Activated CD8-positive, alpha-beta T cell treated with anti-CD3 and anti-CD28 coated beads for 36 hours (primary cell): ENCODE measurements around the gene MRTFB. TPM values are rescaled to one million over a fixed set of nuclear protein-coding genes. Genes with fewer than 3 reads are reported as not detected.

Experiments used
- ATAC-seq: fragments of 200-7000 bp; cut with Tn5 transposase; one replicate; pipeline ENCODE4 v1.10.0; 2021; ENCODE audit warnings: mild to moderate bottlenecking, moderate library complexity
- CTCF ChIA-PET: fragments of 350-600 bp; sonication (Branson Sonifier 250); formaldehyde crosslinking; loops from one replicate; lab custom pipeline; 2021; ENCODE audit warnings: antibody characterized with exemption; lab: Charles Lee
- POLR2A ChIA-PET: fragments of 350-600 bp; sonication (Branson Sonifier 250); formaldehyde crosslinking; loops from one replicate; lab custom pipeline; 2021; ENCODE audit warnings: antibody characterized with exemption; lab: Charles Lee
- DNase-seq: peaks from one replicate; pipeline ENCODE4 v3.0.0-alpha.2; 2020
- H3K27ac Mint-ChIP-seq: one replicate; pipeline ENCODE4 v1.8.0; 2021; ENCODE audit warnings: mild to moderate bottlenecking, mixed read lengths
- H3K27me3 Mint-ChIP-seq: one replicate; pipeline ENCODE4 v1.8.0; 2021; ENCODE audit warnings: mixed read lengths
- H3K36me3 Mint-ChIP-seq: one replicate; pipeline ENCODE4 v1.8.0; 2021; ENCODE audit warnings: low read depth, mixed read lengths
- H3K4me1 Mint-ChIP-seq: one replicate; pipeline ENCODE4 v1.8.0; 2021; ENCODE audit warnings: low read depth, mixed read lengths
- H3K4me3 Mint-ChIP-seq: one replicate; pipeline ENCODE4 v1.8.0; 2021; ENCODE audit warnings: mild to moderate bottlenecking, moderate library complexity, mixed read lengths
- H3K9me3 Mint-ChIP-seq: one replicate; pipeline ENCODE4 v1.8.0; 2021; ENCODE audit warnings: mixed read lengths
- intact Hi-C: fragments of 100-400 bp; cut with micrococcal nuclease; formaldehyde crosslinking; loops from one replicate; pipeline ENCODE4 v1.10.0; 2022
- total RNA-seq, 2 experiments: library from RNA; stranded (reverse); gene quantifications; one replicate each; pipeline ENCODE4 v1.2.3, GENCODE V29; 2021
- TF ChIP-seq, protein P1 (sequence below): fragments of 200-600 bp; IDR thresholded peaks from one replicate; pipeline ENCODE4 v1.8.0; 2022; ENCODE audit warnings: antibody characterized with exemption, mild to moderate bottlenecking

MRTFB gene
- total RNA-seq, 2 experiments from 2014 or later = 10.3 to 12.0 TPM

DNA sequence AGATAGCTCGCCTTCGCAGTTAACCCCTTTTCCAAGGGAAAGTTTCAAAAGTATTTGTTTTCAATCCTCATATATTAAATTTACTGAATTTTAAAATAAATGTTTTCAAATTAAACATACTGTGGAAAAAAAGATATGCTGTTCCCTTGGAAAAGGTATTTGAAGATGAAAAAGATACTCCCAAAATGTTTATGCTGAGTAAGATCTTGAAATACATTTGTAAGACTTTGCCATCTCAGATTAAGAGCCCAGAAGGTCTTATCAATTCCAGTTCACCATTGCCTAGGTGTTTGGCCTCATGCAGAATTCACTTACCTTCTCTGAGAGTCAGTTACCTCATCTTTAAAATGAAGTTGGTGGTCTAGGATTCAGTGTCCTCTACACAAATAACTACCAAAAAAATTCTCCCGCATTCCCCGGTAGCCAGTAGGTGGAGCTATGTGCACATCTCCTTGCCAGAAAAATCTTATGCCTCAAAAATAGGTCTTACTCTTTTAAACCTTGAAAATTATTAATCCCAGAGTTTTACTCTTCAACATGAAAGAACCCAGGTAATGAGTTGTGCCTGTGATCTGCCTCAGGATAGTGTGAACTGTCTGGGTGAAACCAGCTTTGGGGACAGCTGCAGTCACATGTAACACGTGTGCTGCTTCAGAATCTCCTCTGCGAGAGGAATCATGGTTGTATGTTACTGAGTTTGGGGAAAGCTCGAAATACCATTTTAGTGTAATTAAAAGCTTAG lies 178.3 kb downstream of the MRTFB start:
- Mint-ChIP-seq H3K4me3 (no peak overlapping the region), H3K4me1 (peaks cover 3% of the 10 kb centered on the region), H3K27ac (no peak overlapping the region), H3K9me3 (no peaks in the 10 kb centered on the region), H3K36me3 (peaks cover 17% of the 10 kb centered on the region), H3K27me3 (no peaks in the 10 kb centered on the region)
- intact Hi-C loops = loop anchor here (5.0 kb wide), 1 partner anchor 278 kb away; no protein-coding TSS in a partner anchor
- CTCF ChIA-PET = interaction anchor here (0.6 to 2.4 kb wide), 30 partner anchors 8 to 350 kb away, joined by 3 to 16 read pairs (median 4); partner anchors contain the start of gene ERCC4
- DNase-seq (peak; percentile 66), ATAC-seq (no peak)
- POLR2A ChIA-PET = no interaction called here
- TF ChIP-seq, protein P1, sequence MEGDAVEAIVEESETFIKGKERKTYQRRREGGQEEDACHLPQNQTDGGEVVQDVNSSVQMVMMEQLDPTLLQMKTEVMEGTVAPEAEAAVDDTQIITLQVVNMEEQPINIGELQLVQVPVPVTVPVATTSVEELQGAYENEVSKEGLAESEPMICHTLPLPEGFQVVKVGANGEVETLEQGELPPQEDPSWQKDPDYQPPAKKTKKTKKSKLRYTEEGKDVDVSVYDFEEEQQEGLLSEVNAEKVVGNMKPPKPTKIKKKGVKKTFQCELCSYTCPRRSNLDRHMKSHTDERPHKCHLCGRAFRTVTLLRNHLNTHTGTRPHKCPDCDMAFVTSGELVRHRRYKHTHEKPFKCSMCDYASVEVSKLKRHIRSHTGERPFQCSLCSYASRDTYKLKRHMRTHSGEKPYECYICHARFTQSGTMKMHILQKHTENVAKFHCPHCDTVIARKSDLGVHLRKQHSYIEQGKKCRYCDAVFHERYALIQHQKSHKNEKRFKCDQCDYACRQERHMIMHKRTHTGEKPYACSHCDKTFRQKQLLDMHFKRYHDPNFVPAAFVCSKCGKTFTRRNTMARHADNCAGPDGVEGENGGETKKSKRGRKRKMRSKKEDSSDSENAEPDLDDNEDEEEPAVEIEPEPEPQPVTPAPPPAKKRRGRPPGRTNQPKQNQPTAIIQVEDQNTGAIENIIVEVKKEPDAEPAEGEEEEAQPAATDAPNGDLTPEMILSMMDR = peak; percentile 90

DNA sequence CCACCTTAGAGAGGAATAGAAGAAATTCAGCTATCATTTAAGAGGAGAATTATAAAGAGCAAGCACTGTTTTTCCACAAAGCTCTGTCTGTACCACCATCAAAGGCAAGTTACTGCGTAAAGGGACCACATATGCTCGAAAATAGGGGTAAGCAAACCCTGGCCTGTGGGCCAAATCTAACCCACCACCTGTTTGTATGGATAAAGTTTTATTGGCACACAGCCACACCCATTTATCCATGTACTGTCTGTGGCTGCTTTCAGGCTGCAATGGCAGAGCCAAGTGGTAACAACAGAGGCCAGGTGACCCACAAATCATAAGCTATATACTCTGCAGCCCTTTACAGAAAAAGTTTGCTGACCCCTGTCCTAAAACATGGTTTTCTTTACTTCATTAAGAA lies 180.3 kb downstream of the MRTFB start:
- peaks cover 17% of the 10 kb centered on the region for H3K36me3 Mint-ChIP-seq

DNA sequence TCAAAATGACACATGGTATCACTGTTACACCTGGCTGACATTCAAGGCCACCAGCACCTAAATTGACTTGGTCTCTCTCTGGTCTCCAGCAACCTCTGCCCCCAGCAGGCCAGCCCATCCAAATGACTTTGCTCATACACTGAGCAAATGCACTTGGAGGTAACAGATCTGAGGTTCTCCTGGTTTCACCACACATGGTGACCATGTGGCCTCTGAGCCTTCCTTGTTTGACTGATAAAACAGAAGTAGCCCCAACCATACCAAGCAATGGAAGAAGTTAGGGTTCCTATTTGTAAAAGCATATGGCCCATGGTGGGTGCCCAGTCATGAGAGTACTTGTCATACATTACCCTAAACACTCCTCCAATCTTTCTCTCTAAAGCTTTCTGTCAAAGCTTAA lies 181.7 kb downstream of the MRTFB start:
- TF ChIP-seq, protein P1 = no peak
- Mint-ChIP-seq H3K36me3 (peaks cover 17% of the 10 kb centered on the region), H3K9me3 (no peaks in the 10 kb centered on the region), H3K27me3 (no peaks in the 10 kb centered on the region), H3K4me3 (no peak overlapping the region), H3K4me1 (no peaks in the 10 kb centered on the region), H3K27ac (no peak overlapping the region)
- ATAC-seq = no peak
- ChIA-PET POLR2A (no interaction called here), CTCF (interaction anchor here (2.6 kb wide), 1 partner anchor 329 kb away, joined by 8 read pairs; no protein-coding TSS in a partner anchor)
- intact Hi-C loops = loop anchor here (5.0 kb wide), 1 partner anchor 274 kb away; no protein-coding TSS in a partner anchor
- DNase-seq = no peak

More for the DNA sequence above, 180.3 kb downstream of the MRTFB start:
- no peak for DNase-seq
- H3K27ac Mint-ChIP-seq = no peak overlapping the region
- ATAC-seq = no peak
- H3K27me3 Mint-ChIP-seq = no peaks in the 10 kb centered on the region
- H3K4me3 Mint-ChIP-seq = no peak overlapping the region
- TF ChIP-seq, protein P1 = no peak
- no peaks in the 10 kb centered on the region for H3K4me1 Mint-ChIP-seq
- H3K9me3 Mint-ChIP-seq = no peaks in the 10 kb centered on the region
- ChIA-PET CTCF (interaction anchor here (0.6 kb wide), 1 partner anchor 212 kb away, joined by 3 read pairs; no protein-coding TSS in a partner anchor), POLR2A (interaction anchor here (1.0 kb wide), 1 partner anchor 12 kb away, joined by 3 read pairs; no protein-coding TSS in a partner anchor)
- intact Hi-C loops = loop anchor here (5.0 kb wide), 1 partner anchor 276 kb away; no protein-coding TSS in a partner anchor

DNA sequence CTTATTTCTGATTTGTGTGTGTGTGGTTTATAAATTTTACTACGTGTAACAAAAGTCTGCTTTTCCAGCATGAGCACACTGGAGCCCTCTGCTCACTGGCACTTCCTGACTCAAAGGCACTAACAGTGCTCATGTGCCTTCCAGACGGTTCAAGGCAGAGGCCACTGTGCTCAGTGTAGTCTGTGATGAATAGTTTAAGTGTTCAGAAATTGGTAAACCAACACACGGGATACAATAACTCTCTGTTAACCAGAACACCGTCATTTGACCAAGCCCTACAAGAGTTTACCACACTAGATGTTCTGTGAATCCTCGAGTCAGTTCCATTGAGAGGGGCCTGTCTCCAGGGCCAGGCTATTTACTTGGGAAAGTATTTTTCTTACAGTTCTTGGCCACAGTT lies 191.9 kb downstream of the MRTFB start:
- Mint-ChIP-seq H3K36me3 (peaks cover 26% of the 10 kb centered on the region), H3K27ac (no peak overlapping the region), H3K4me3 (no peak overlapping the region), H3K9me3 (no peaks in the 10 kb centered on the region), H3K27me3 (no peaks in the 10 kb centered on the region), H3K4me1 (no peaks in the 10 kb centered on the region)
- no peak for DNase-seq
- CTCF ChIA-PET = interaction anchor here (1.2 kb wide), 1 partner anchor 13 kb away, joined by 10 read pairs; no protein-coding TSS in a partner anchor
- TF ChIP-seq, protein P1 = no peak
- intact Hi-C loops = no loop called here
- POLR2A ChIA-PET = no interaction called here
- ATAC-seq = no peak

DNA sequence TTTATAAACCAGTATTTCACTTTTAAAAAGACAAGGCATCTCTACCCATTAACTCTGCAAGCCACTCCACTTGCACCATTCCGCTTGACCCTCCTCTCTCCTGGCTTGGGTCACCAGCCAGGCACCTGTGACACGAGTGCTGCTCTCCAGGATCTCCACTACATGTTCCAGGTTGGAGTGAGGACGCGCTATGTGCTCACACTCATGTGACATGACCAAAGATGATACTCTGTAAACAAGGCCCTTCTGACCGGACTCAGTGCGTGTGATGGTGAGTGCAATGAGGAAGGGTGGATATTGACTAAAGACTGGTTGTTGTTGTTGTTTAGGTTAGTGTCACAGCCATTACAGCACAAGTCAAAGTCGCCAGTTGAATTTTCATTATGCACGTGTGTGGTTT lies 192.7 kb downstream of the MRTFB start:
- Mint-ChIP-seq H3K27ac (no peak overlapping the region), H3K4me3 (no peak overlapping the region), H3K4me1 (no peaks in the 10 kb centered on the region), H3K36me3 (peaks cover 23% of the 10 kb centered on the region), H3K9me3 (no peaks in the 10 kb centered on the region), H3K27me3 (no peaks in the 10 kb centered on the region)
- POLR2A ChIA-PET = no interaction called here
- TF ChIP-seq, protein P1 = no peak
- no peak for ATAC-seq
- no peak for DNase-seq
- intact Hi-C loops = no loop called here
- CTCF ChIA-PET = no interaction called here
